Psoas muscle (tissue), 8 donors: ENCODE results near the gene PLXNC1. TPM values are rescaled to one million over a fixed set of nuclear protein-coding genes. Genes with fewer than 3 reads are reported as not detected.

Experiments
- ATAC-seq, 4 donors: fragments of 200-7000 bp; cut with Tn5 transposase; one replicate each; pipeline ENCODE4 v1.9.1; 2020; ENCODE audit warnings: moderate library complexity in 3 of 4, mild to moderate bottlenecking in 2 of 4
- DNase-seq, 2 donors: peaks; one replicate each; pipeline ENCODE4 v3.0.0-alpha.2; 2020
- H3K27ac ChIP-seq: fragments of 200-600 bp; one replicate; pipeline ENCODE4 v1.8.0; 2022
- H3K27me3 ChIP-seq, 3 donors: fragments of 200-600 bp in 1 of 3; one replicate each; pipeline versions ENCODE4 v1.6.1 to v1.8.0; 2013 to 2022; ENCODE audit warnings: low read length in 2 of 3, mild to moderate bottlenecking in 2 of 3, moderate library complexity in 1 of 3; ENCODE audit not compliant: insufficient read depth in 3 of 3
- H3K36me3 ChIP-seq, 2 donors: fragments of 200-600 bp in 1 of 2; one replicate each; pipeline versions ENCODE4 v1.6.1 to v1.8.0; 2013 to 2022; ENCODE audit warnings: low read depth in 1 of 2, mild to moderate bottlenecking in 1 of 2, moderate library complexity in 1 of 2; ENCODE audit not compliant: insufficient read depth in 1 of 2
- H3K4me1 ChIP-seq: fragments of 200-600 bp; one replicate; pipeline ENCODE4 v1.8.0; 2022
- H3K4me3 ChIP-seq: fragments of 200-600 bp; one replicate; pipeline ENCODE4 v1.8.0; 2022; ENCODE audit warnings: mild to moderate bottlenecking
- H3K9me3 ChIP-seq: fragments of 200-600 bp; one replicate; pipeline ENCODE4 v1.8.0; 2022
- CTCF ChIP-seq: fragments of 200-600 bp; IDR thresholded peaks from one replicate; pipeline ENCODE4 v1.8.0; 2022; ENCODE audit warnings: antibody characterized with exemption
- WGBS, 3 donors: extraction: QIAGEN DNeasy Blood & Tissue Kit; methylation state at CpG; one replicate each; pipeline versions ENCODE4 v1.1.6 to v1.1.7; 2013; 5-methylcytosine and 5-hydroxymethylcytosine counted together
- intact Hi-C, 2 donors: fragments of 100-400 bp; cut with DNase I; formaldehyde crosslinking; loops; one replicate each; pipeline versions ENCODE4 v1.11.0 to v1.14.2; 2022
- polyA plus RNA-seq, 3 donors: library from polyadenylated mRNA; stranded (reverse); fragments of 200-250 nt; gene quantifications; one replicate each; pipeline ENCODE4 v1.2.3, GENCODE V29; 2013
- total RNA-seq, 4 donors: library from RNA; stranded (reverse); fragmentation: NEBNext Ultra II Directional in 2 of 4; extraction: Animal tissue kit (Norgen Biotek cat#: 25700) in 2 of 4; gene quantifications; one replicate each; pipeline versions ENCODE4 v1.2.1 to v1.2.4, GENCODE V29; 2021 to 2023
- donor health status: healthy with polysubstance abuse.
- donor health status: DM: no; HTN: no; CAD: no; lungs with moderate emphysema.
- donor health status: Bipolar disorder and iron deficiency.
- donor health status: healthy.
- donor health status: DM: yes; HTN: yes; CAD: no.
- donor health status: DM: no; HTN: no; CAD: no.
- donor health status: DM: no; HTN: no; CAD: no.
- donor health status: DM: yes; HTN: yes; CAD: no.

PLXNC1 gene
- total and polyA plus RNA-seq, 7 donors = 0.18 to 4.0 (median 0.52) TPM

- H3K27me3 ChIP-seq = no peaks in the 10 kb centered on the region
- no peak overlapping the region for H3K27ac ChIP-seq
- intact Hi-C loops = loop anchor here (1.0 to 5.0 kb wide), 6 partner anchors 204 to 1114 kb away; partner anchors contain the start of gene SOCS2 (in 1 of the 2)
- ATAC-seq = peak; percentile 90 to 96 (median 90)
- no peaks in the 10 kb centered on the region for H3K36me3 ChIP-seq
- H3K4me3 ChIP-seq = peak overlapping the region; percentile 72
- H3K4me1 ChIP-seq = peaks cover 6% of the 10 kb centered on the region
- 23 to 28% (median 23%) methylated on average over 37 to 38 of the region's 38 CpGs for WGBS, 3 donors
- no peaks in the 10 kb centered on the region for H3K9me3 ChIP-seq
- peak; percentile 89 for TF ChIP-seq CTCF
- DNase-seq = peak; percentile 78 to 86
These were observed 47.2 kb upstream of the PLXNC1 start for GRCh38 chr12:94100990-94101737.

- WGBS, 3 donors = 1 to 2% (median 2%) methylated on average over 47 to 50 of the region's 50 CpGs
These were observed 46.4 kb upstream of the PLXNC1 start for GRCh38 chr12:94101738-94102660.

GRCh38 chr12:94103986-94104385 is 44.4 kb upstream of the PLXNC1 start:
- intact Hi-C loops = loop anchor here (2.0 to 5.0 kb wide), 4 partner anchors 207 to 1117 kb away; partner anchors contain the start of gene SOCS2 (in 1 of the 2)
- Histone ChIP-seq H3K9me3 (no peaks in the 10 kb centered on the region), H3K27me3 (peaks cover 0 to 3% (median 0%) of the 10 kb centered on the region in 3 donors), H3K36me3 (no peaks in the 10 kb centered on the region), H3K4me1 (peaks cover 6% of the 10 kb centered on the region), H3K27ac (no peak overlapping the region), H3K4me3 (no peak overlapping the region)
- WGBS, 3 donors = 72 to 90% (median 83%) methylated on average over 4 of the region's 4 CpGs
- no peak for DNase-seq
- ATAC-seq = no peak
- TF ChIP-seq CTCF = no peak

More at GRCh38 chr12:94101738-94102660, 46.4 kb upstream of the PLXNC1 start:
- Histone ChIP-seq H3K4me1 (peaks cover 6% of the 10 kb centered on the region), H3K9me3 (no peaks in the 10 kb centered on the region), H3K27me3 (peaks cover 0 to 3% (median 0%) of the 10 kb centered on the region in 3 donors), H3K36me3 (no peaks in the 10 kb centered on the region), H3K4me3 (peak overlapping the region; percentile 72), H3K27ac (no peak overlapping the region)
- peak; percentile 84 for TF ChIP-seq CTCF
- intact Hi-C loops = loop anchor here (1.0 to 5.0 kb wide), 6 partner anchors 205 to 1115 kb away; partner anchors contain the start of genes CRADD (in 1 of the 2) and SOCS2 (in 1 of the 2)
- DNase-seq (peak; percentile 82 to 89), ATAC-seq (peak; percentile 83 to 92 (median 84))

- Histone ChIP-seq H3K27ac (no peak overlapping the region), H3K27me3 (peaks cover 0 to 3% (median 0%) of the 10 kb centered on the region in 3 donors), H3K4me3 (no peak overlapping the region), H3K9me3 (no peaks in the 10 kb centered on the region), H3K4me1 (no peaks in the 10 kb centered on the region), H3K36me3 (no peaks in the 10 kb centered on the region)
- TF ChIP-seq CTCF = no peak
- WGBS, 3 donors = 86 to 88% (median 88%) methylated on average over 4 of the region's 4 CpGs
- intact Hi-C loops = no loop called here
- ATAC-seq (no peak), DNase-seq (no peak)
These were observed 40.5 kb upstream of the PLXNC1 start for GRCh38 chr12:94107910-94108309.
